ENCODE results near the gene TMEM170A.
A peak's percentile ranks its signal among the peaks of the same experiment; 100 is the strongest.
"Not testable (repeated sequence)": the region's sequence is repeated elsewhere in the genome, so short reads cannot be mapped to it uniquely, and the experiment has no call there.

The TMEM170A gene

GRCh38 chr16:75452464-75453190, 11.9 kb downstream of the TMEM170A start:
- DNase-seq: no peak

- no peak for DNase-seq
These were observed 18.1 kb downstream of the TMEM170A start for GRCh38 chr16:75446416-75446815.

GRCh38 chr16:75445298-75445697, 19.2 kb downstream of the TMEM170A start:
- no peak for DNase-seq

- no peak for DNase-seq
These were observed 21.2 kb downstream of the TMEM170A start for GRCh38 chr16:75443298-75443697.

GRCh38 chr16:75433732-75434413, 30.6 kb downstream of the TMEM170A start:
- no peak for DNase-seq

GRCh38 chr16:75432828-75433731, 31.4 kb downstream of the TMEM170A start, which contains the start of gene CFDP1:
TSS of gene CFDP1 (minus strand) at chr16:75433503. CDS start at chr16:75433352, 151 bp downstream.
- DNase-seq: peak; percentile 95

- no peak for DNase-seq
These were observed 34.7 kb downstream of the TMEM170A start for GRCh38 chr16:75429621-75430403.

GRCh38 chr16:75426524-75426923, 38.0 kb downstream of the TMEM170A start:
- DNase-seq: not testable (repeated sequence)

GRCh38 chr16:75424105-75424762, 40.3 kb downstream of the TMEM170A start:
- DNase-seq: not testable (repeated sequence)

- DNase-seq: no peak
These were observed 40.8 kb downstream of the TMEM170A start for GRCh38 chr16:75423723-75424104.

GRCh38 chr16:75421820-75422126, 42.7 kb downstream of the TMEM170A start:
- no peak for DNase-seq

GRCh38 chr16:75420987-75421819, 43.3 kb downstream of the TMEM170A start:
- peak; percentile 32 to 45 for DNase-seq

GRCh38 chr16:75416904-75417565, 47.5 kb downstream of the TMEM170A start:
- DNase-seq: no peak

- no peak for DNase-seq
These were observed 49.2 kb downstream of the TMEM170A start for GRCh38 chr16:75415169-75415905.

GRCh38 chr16:75413951-75414350, 50.5 kb downstream of the TMEM170A start:
- no peak for DNase-seq

- no peak for DNase-seq
These were observed 57.5 kb downstream of the TMEM170A start for GRCh38 chr16:75406943-75407342.

- DNase-seq: no peak
These were observed 61.5 kb downstream of the TMEM170A start for GRCh38 chr16:75402821-75403475.

- DNase-seq: no peak
These were observed 62.2 kb downstream of the TMEM170A start for GRCh38 chr16:75402159-75402820.

GRCh38 chr16:75401691-75402090, 62.8 kb downstream of the TMEM170A start:
- DNase-seq: no peak

Measured in activated T-cell treated with anti-CD3 and anti-CD28 coated beads, Interleukin-2, amount 50 U/mL, for 48 hours (primary cell).